GM12874 (cell line): Measurements from ENCODE around the gene UBE2U.

Source experiments
- CTCF ChIP-seq: IDR thresholded peaks from 2 replicates; pipeline ENCODE4 v1.5.1; 2011; ENCODE audit warnings: low read depth, mild to moderate bottlenecking, control low read depth, low read length, moderate library complexity; ENCODE audit not compliant: insufficient read depth

UBE2U gene

GRCh38 chr1:64209221-64209620 lies 5.8 kb downstream of the UBE2U start:
- TF ChIP-seq CTCF = no peak

DNA sequence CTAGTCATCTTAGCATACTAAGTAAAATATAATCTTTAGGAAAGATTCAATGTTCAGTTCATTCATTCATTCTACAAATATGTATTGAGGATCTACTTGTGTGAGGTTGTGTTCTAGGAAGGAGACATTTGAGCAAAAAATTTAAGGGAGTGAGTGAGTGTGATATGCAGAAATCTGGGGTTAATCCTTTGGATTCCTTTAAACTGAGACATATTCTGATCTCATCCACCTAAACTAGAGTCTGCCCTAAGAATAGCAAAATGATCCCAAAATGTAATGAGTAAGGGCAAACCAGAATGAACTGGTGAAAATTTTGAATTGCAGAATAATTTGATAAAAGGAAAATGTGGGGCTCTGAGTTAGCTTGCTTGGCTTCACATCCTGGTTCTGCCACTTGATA lies 8.6 kb downstream of the UBE2U start:
- TF ChIP-seq CTCF = no peak

- TF ChIP-seq CTCF = no peak
These were observed 12.2 kb downstream of the UBE2U start for GRCh38 chr1:64215576-64215975.

DNA sequence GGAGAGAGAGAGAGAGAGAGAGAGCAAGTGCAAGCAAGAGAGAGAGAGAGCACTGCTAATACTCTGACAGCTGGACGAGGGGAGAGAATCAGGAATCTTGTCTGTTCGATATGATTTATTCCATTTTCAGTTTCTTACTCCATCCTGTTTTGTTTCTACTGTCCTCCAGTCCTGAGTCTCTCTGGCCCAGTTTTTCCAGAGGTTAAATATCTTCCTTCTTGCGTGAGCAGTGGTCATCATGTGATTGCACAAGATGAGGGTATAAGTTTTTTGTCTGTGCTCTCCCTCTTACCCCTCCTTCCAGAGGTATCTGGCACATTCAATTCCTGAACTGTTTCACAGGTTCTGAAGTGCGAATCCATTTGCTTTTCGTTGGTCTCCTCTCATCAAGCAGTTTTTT lies 16.8 kb downstream of the UBE2U start:
- TF ChIP-seq CTCF = no peak

- TF ChIP-seq CTCF = no peak
These were observed 20.1 kb downstream of the UBE2U start for GRCh38 chr1:64223329-64224151.

- TF ChIP-seq CTCF = no peak
These were observed 24.9 kb downstream of the UBE2U start for GRCh38 chr1:64228167-64228957.

- no peak for TF ChIP-seq CTCF
These were observed 25.9 kb downstream of the UBE2U start for GRCh38 chr1:64229307-64229706.
